ENCODE measurements around the gene CDC16.

CDC16 gene

GRCh38 chr13:114303700-114304327 is 69.1 kb downstream of the CDC16 start:
- no peak for DNase-seq

GRCh38 chr13:114304346-114305034 is 69.8 kb downstream of the CDC16 start:
- no peak for DNase-seq

- no peak for DNase-seq
Observed at GRCh38 chr13:114309086-114309485, 74.4 kb downstream of the CDC16 start.

GRCh38 chr13:114309806-114310410 is 75.2 kb downstream of the CDC16 start:
- no peak for DNase-seq

GRCh38 chr13:114310956-114311355 is 76.3 kb downstream of the CDC16 start:
- DNase-seq, result no peak

- no peak for DNase-seq
Observed at GRCh38 chr13:114311387-114311786, 76.7 kb downstream of the CDC16 start.

GRCh38 chr13:114311908-114312307 is 77.2 kb downstream of the CDC16 start:
- DNase-seq, result no peak

- no peak for DNase-seq
Observed at GRCh38 chr13:114313061-114313860, 78.6 kb downstream of the CDC16 start.

GRCh38 chr13:114314074-114314912 is 79.6 kb downstream of the CDC16 start, which contains the start of gene CHAMP1:
Gene CHAMP1, plus strand, starts transcription at chr13:114314503. Its CDS starts 9,340 bp downstream, at chr13:114323843.
- peak; percentile 93 to 96 for DNase-seq

GRCh38 chr13:114315074-114315785 is 80.5 kb downstream of the CDC16 start:
- no peak for DNase-seq

- peak in 1 of 2 experiments; percentile 13 for DNase-seq
Observed at GRCh38 chr13:114318624-114319023, 83.9 kb downstream of the CDC16 start.

- no peak for DNase-seq
Observed at GRCh38 chr13:114319441-114319913, 84.8 kb downstream of the CDC16 start.

GRCh38 chr13:114320065-114320464 is 85.4 kb downstream of the CDC16 start:
- no peak for DNase-seq

GRCh38 chr13:114321256-114321655 is 86.6 kb downstream of the CDC16 start:
- DNase-seq, result no peak

Data from NCI-H2081 (cell line).